NK-92 (cell line): Measurements from ENCODE around the gene NEMP2.

Experiments used
- DNase-seq: peaks from one replicate; lab custom pipeline; 2025; ENCODE audit not compliant: unreplicated experiment; lab: John Stamatoyannopoulos, UW

NEMP2 gene

GRCh38 chr2:190534310-190535120 is at the start of gene NEMP2:
TSS of gene NEMP2 (minus strand) at chr2:190534722. CDS start at chr2:190534655, 67 bp downstream.
- DNase-seq: no peak

DNA sequence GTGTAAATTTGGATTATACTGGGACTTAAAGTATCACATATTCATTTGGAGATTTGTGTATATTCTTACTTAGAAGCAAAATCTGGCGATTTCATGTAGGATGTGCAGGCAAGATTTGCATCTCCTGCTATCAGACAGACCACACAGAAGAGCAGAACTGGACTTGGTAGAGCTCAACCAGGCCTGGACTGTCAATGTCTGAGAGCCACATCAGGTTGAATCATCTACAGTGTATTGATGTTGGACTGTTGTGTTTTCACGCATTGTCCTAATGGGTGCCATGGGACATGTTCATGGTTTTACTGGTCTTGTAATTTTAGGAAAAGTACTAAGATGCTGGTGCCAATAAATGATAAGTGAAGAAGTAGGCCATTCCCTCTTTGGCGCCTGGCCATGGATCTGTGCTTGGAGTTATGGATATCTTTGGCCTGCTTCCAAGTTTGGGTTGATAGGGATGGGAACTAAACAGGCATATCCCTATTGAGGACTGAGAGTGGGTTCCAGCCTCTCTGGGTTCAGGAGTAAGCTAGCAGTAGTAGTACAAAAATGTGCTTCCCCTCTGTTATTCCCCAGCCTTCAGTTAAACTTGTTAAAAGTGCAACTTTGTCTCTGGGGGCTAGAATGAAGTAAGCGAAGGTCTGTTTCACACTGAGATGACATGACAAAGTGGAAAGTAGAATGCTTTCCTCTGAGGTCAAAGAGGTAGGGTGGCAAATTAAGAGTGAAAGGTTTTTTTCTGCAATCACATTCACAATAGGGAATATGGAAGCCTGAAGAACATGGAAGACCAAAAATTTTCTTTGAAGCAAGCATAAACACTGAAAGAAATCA is 49.2 kb upstream of the NEMP2 start:
- no peak for DNase-seq

DNA sequence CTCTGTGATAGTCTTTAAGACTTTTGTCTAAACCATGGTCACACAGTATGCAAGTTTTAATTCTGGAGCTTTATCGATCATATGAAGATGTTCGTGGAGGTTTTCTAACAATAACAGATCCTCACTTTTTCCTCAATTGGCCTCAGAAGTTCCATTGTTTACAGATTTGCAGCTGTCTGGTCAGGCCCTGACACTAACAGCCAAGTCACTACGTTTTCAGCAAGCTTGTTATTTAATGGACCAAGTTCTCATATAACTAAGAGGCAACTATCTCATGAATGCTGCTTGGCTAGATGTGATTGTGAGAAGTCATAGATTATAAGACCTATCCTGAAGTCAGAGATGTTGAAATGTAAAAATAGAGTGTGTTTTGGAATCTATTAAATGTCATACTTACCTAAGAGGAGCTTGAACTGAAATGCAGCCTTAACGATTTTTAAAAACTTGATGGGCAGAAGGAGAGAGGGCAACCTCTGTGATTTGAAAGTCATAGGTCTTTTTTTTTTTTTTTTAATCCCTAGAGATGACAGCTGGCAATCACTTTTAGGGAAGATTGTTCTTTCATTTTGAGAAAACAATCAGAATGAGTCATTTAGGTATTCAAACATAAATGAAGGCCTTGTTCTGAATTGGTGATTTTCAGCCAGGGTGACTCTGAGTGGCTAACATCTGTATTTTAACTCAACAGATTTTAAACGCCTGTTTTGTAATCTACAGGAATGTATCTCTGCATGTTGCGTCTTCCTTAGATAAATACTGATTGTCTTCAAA is 48.4 kb upstream of the NEMP2 start:
- no peak for DNase-seq

DNA sequence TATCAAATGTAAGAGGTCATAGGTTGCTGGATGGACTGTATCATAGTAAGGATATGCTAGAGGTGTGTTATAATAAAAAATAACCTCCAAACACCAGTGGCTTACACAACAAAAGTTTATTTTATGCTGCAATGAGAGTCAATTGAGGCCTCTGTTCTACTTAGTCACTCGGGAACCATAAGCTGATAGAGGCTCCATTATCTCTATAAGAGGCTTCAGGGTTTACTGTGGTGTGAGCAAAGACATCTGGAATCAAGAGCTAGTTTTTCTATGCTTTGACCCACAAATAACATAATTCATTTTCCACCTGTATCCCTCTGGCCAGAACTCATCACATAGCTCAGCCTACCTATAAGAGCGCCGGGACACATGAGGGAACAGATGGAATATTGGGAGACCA is 47.5 kb upstream of the NEMP2 start:
- no peak for DNase-seq

GRCh38 chr2:190579915-190580846 is 45.7 kb upstream of the NEMP2 start:
- DNase-seq: no peak

DNA sequence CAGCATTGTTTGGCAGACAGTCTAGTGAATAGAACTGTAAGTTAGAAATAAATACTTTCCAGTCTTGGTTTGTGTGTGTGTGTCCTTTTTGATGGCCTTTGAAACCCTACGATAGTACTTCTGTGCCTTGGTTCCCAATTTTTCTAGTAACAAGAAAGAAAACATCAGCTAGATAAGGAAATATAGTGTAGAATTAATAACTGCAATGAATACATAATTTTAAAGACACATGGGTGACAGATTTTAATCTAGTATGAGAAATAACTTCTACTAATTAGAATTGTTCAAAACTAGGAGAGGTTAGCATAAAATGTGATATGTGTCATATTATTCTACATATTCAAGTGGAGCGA is 44.5 kb upstream of the NEMP2 start:
- no peak for DNase-seq

- no peak for DNase-seq
Measured at GRCh38 chr2:190578158-190579057, 43.9 kb upstream of the NEMP2 start.

DNA sequence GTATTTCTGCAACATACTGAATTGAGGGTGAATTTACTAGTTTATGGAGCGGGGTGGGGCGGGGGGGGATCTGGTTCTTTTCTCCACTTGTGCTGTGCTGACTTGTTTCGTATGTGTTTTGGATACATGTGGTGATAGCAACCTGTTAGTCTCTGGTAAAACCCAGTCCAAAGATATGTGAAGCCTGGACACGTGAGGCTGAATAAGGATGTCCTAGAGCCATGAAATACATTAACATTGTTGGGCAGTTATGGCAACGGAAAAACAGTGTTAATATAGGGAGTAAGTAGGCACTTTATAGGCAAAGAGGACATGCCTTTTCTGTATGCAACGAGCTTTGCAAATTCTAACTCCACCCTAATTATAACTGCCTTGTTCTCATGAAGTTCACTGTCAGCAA is 42.1 kb upstream of the NEMP2 start:
- DNase-seq: no peak

- DNase-seq: no peak
Measured at GRCh38 chr2:190575263-190575662, 40.7 kb upstream of the NEMP2 start.

DNA sequence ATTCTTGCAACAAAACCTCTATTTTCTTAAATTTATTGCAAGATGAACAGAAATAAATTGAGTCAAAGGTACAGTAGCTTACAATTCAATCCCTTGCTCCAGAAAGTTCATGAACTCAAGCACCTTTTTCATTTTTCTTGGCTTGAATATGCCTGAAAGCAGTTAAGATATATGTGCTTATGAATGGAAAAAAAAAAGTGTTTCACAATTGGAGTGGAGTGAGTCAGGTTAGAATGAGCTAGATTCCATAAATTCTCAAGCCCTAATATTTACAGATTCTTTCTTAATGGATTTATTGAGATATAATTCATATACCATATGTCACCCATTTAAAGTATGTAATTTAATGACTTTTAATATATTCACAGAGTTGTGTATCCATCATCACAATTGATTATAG is 39.6 kb upstream of the NEMP2 start:
- DNase-seq: no peak

GRCh38 chr2:190572246-190572645 is 37.7 kb upstream of the NEMP2 start:
- no peak for DNase-seq

GRCh38 chr2:190571686-190572085 is 37.2 kb upstream of the NEMP2 start:
- no peak for DNase-seq

GRCh38 chr2:190570871-190571270 is 36.3 kb upstream of the NEMP2 start:
- no peak for DNase-seq

- no peak for DNase-seq
Measured at GRCh38 chr2:190569994-190570755, 35.7 kb upstream of the NEMP2 start.

DNA sequence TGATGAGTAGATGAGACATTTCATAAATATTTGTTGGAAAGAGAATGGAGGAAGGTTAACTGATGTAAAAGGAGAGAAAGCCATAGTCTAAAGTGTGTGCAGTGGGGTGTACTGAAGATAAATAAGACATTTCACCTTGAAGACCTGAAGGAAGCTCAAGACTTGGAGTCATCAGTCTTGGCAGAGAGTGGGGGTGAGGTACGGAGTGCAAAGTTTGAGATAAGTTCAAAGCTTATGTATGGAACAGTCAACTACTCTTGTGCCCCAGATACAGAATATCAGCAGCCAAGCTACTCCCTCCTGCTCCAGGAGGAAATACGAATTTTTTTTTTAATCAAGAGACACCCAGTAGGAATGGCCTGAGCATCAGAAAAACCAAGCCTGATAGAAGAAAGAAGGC is 30.3 kb upstream of the NEMP2 start:
- DNase-seq: no peak

DNA sequence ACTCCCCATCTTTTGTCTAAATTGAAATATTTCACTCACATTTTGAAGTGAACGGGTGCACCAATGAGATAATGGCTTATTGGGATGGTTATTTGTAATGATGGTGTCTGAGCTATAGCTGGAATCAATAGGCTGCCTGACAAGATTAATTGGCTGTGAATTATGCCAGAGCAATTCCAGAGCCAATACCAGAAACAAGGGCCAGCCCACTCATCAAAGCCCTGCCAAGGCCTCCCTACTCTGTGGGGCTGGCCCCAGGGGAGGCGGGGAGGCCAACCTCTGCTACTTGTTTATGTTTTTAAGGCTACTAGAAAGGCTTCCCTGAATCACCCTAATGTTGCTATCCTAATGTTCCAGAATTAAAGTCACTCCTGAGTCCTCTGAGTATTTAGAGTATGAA is 29.1 kb upstream of the NEMP2 start:
- DNase-seq: no peak

DNA sequence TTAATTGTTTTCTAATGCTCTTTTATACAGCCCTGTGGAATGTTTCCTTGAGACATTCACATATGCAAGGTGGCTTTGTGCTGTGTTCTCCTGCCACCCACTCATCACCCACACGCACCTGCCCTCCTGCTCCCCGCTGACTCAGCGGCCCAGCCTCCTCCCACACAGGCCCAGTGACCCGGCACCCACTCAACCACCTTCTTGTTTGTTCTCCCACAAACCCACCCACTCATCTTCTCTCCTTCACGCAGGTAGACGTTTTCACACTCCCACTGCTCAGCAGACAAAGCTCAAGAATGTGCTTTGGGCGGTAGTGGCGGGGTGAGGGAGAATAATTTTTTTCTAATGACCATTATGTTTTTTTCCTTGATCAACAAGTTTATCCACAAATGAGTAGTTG is 28.6 kb upstream of the NEMP2 start:
- no peak for DNase-seq

GRCh38 chr2:190562121-190562520 is 27.6 kb upstream of the NEMP2 start:
- no peak for DNase-seq

- DNase-seq: no peak
Measured at GRCh38 chr2:190561094-190561493, 26.6 kb upstream of the NEMP2 start.
